ENCODE results near the gene ZNF536. TPM values are rescaled to one million over a fixed set of nuclear protein-coding genes. Genes with fewer than 3 reads are reported as not detected.

Gene ZNF536
- total and polyA plus RNA-seq, 9 of the 15 experiments (the other 6 are each of a cell fraction or from before 2014, with no cell fraction given): not detected

DNA sequence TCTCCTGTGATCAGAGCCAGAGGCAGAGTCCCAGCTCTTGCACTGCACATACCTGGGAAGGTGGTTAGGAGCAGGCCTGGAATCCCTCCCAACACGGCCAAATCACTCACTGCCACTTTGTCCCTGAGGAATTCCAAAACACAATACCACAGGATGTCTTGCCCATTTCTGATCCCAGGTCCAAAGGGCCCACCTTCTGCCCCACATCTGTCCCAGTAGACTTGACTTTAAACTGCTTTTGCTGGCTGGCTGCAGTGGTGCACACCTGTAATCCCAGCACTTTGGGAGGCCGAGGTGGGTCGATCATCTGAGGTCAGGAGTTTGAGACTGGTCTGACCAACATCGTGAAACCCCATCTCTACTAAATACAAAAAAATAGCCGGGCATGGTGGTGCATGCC, 18.9 kb downstream of the ZNF536 start:
- no peak overlapping the region for H2AFZ ChIP-seq (ENCODE audit: low read depth, low read length)
- TF ChIP-seq CREB1 (IDR thresholded peaks at IDR 0.05): no peak
- no peak for TF ChIP-seq CREB1 (CRISPR knock-in tag; IDR thresholded peaks at IDR 0.05)
- no peak for TF ChIP-seq TEAD4 (IDR thresholded peaks at IDR 0.05; ENCODE audit: low read length)
- TF ChIP-seq TEAD4 (CRISPR knock-in tag; IDR thresholded peaks at IDR 0.05; ENCODE audit: borderline replicate concordance): no peak
- TF ChIP-seq, protein P1, sequence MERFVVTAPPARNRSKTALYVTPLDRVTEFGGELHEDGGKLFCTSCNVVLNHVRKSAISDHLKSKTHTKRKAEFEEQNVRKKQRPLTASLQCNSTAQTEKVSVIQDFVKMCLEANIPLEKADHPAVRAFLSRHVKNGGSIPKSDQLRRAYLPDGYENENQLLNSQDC (CRISPR knock-in tag; IDR thresholded peaks at IDR 0.05): no peak
- TF ChIP-seq MIER1 (IDR thresholded peaks at IDR 0.05; ENCODE audit: low read depth): no peak
- no peak for TF ChIP-seq TCFL5 (CRISPR knock-in tag; conservative IDR thresholded peaks at IDR 0.05)
- no peak for TF ChIP-seq ZZZ3 (IDR thresholded peaks at IDR 0.05)
- TF ChIP-seq HOXB6 (CRISPR knock-in tag; IDR thresholded peaks at IDR 0.05; ENCODE audit: borderline replicate concordance): no peak
- no peak for TF ChIP-seq ZNF23 (CRISPR knock-in tag; IDR thresholded peaks at IDR 0.05)
- TF ChIP-seq XRCC5 (IDR thresholded peaks at IDR 0.05; ENCODE audit: low read depth, low read length): no peak
- TF ChIP-seq, protein P2, sequence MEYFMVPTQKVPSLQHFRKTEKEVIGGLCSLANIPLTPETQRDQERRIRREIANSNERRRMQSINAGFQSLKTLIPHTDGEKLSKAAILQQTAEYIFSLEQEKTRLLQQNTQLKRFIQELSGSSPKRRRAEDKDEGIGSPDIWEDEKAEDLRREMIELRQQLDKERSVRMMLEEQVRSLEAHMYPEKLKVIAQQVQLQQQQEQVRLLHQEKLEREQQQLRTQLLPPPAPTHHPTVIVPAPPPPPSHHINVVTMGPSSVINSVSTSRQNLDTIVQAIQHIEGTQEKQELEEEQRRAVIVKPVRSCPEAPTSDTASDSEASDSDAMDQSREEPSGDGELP (CRISPR knock-in tag; IDR thresholded peaks at IDR 0.05; ENCODE audit: borderline replicate concordance): no peak
- no peak for TF ChIP-seq KDM1A (IDR thresholded peaks at IDR 0.05)
- H3K4me2 ChIP-seq (ENCODE audit: insufficient read depth, low read length): no peak overlapping the region
- H3K9ac ChIP-seq (ENCODE audit: insufficient read depth in 1 of 2, low read depth in 2 of 2, low read length in 2 of 2): no peak overlapping the region
- BruUV-seq (replicated peaks): no TSS peak
- H3K27ac ChIP-seq (ENCODE audit: extremely low read depth, low read depth, low read length): no peak overlapping the region
- DNase-seq (ENCODE audit: extremely low read depth in 1 of 4, low spot score in 3 of 4) (no peak), ATAC-seq (no peak), FAIRE-seq (no peak)
- no peaks in the 10 kb centered on the region; the same call in 1 of the 2 replicates for H4K20me1 ChIP-seq (replicated peaks; ENCODE audit: control insufficient read depth, insufficient read depth, low read length)
- H3K9me1 ChIP-seq (ENCODE audit: control insufficient read depth, insufficient read depth, low read length): no peaks in the 10 kb centered on the region
- intact Hi-C loops (cut with micrococcal nuclease) (no loop called here), in situ Hi-C loops (cut with MboI) (no loop called here)
- ChIA-PET CTCF (ENCODE audit: low intra/inter-chr PET ratio) (no interaction called here), POLR2A (interaction anchor here (0.6 kb wide), 1 partner anchor 767 kb away, joined by 3 read pairs; no protein-coding TSS in a partner anchor)
- H3K4me3 ChIP-seq: no peak overlapping the region
- 0% methylated on average over 5 of the region's 5 CpGs for WGBS (ENCODE audit: insufficient coverage, low coverage, missing lambda C conversion rate)
- H3K4me1 ChIP-seq (replicated peaks in 1 of 2; ENCODE audit: control insufficient read depth in 2 of 2, insufficient read depth in 2 of 2, low read length in 2 of 2): no peaks in the 10 kb centered on the region
- no peaks in the 10 kb centered on the region for H3K79me2 ChIP-seq (ENCODE audit: control insufficient read depth, insufficient read depth, low read length)
- H3K27me3 ChIP-seq (ENCODE audit: control insufficient read depth in 2 of 2, insufficient read depth in 2 of 2, low read length in 2 of 2): peaks cover 0 to 6% of the 10 kb centered on the region in 2 experiments; a peak in 1 of 5 replicates
- H3K36me3 ChIP-seq (ENCODE audit: control insufficient read depth, insufficient read depth, low read length): no peaks in the 10 kb centered on the region
- H3K9me3 ChIP-seq (replicated peaks; ENCODE audit: control insufficient read depth, insufficient read depth, low read depth, low read length): no peaks in the 10 kb centered on the region
